HG03378 (cell line): ENCODE data around the gene DAZAP1.
"Not testable (repeated sequence)": the region's sequence is repeated elsewhere in the genome, so short reads cannot be mapped to it uniquely, and the experiment has no call there.

ENCODE experiments used
- ATAC-seq: cut with Tn5 transposase; IDR thresholded peaks from one replicate; pipeline ENCODE4 v1.9.1; 2021; ENCODE audit warnings: mild to moderate bottlenecking, moderate library complexity; ENCODE audit not compliant: unreplicated experiment

The DAZAP1 gene

DNA sequence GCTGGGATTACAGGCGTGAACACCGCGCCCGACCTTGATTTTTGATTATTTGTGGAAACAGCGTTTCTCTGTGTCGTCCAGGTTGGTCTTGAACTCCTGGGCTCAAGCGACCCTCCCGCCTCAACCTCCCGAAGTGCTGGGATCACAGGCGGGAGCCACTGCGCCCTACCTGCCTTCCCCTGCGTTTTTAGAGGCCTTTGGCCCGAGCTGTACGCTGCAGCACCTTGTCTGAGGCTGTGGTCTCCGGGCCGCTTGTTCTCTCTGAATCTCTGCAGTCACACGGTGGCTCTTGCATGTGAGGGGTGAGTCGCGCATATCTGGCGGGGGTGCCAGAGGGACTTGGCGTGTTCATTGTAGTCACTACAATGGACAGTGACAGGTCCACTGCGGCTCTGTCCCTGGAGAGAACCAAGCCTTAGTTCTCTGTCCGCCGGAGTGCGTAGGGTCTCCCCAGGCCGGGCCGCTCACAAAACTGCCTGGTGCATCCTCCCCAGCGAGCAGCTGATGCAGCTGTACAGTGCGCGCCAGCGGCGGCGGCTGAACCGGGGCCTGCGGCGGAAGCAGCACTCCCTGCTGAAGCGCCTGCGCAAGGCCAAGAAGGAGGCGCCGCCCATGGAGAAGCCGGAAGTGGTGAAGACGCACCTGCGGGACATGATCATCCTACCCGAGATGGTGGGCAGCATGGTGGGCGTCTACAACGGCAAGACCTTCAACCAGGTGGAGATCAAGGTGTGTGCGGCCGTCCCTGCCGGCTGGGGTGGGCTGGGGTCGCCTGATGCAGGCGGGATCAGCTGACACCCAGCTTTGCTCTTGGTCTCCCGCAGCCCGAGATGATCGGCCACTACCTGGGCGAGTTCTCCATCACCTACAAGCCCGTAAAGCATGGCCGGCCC lies 32.4 kb downstream of the DAZAP1 start:
- not testable (repeated sequence) for ATAC-seq

DNA sequence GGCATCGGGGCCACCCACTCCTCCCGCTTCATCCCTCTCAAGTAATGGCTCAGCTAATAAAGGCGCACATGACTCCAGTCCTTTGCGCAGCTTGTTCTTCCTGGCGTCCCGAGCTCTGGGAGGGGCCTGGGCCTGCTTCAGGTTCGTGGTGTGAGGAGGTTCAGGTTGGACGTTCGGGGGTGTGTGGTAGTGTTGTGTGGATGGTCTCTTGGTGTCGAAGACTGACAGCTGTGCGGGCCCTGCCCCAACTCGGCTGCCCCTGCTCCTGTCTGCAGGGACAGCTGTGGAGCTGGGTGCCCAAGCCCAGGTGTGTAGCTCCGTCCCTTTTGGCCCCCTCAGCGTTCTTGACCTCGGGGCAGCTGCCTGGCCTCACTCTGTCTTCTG lies 33.0 kb downstream of the DAZAP1 start:
- no peak for ATAC-seq

DNA sequence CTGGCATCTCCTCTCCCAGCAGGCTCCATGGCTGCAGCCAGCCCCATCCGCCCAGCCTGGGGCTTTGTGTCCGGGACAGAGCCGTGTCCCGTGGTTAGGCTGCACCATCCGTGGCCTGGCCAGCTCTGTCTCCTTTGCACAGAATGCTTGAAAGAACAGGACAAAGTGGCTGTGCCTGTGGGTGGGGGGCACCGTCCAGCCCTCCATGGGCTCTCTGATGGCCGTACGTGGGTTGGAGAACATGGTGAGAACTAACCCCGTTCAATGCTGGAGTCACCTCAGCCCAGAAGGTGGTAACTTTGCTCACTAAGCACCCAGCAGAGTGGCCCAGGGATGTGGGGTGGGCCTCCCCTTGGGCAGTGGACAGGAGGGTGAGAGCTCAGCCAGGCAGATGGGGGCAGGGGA lies 33.6 kb downstream of the DAZAP1 start:
- no peak for ATAC-seq

GRCh38 chr19:1441677-1442438 lies 34.5 kb downstream of the DAZAP1 start:
- no peak for ATAC-seq

- ATAC-seq: peak; percentile 50
Measured at GRCh38 chr19:1445185-1445931, 38.0 kb downstream of the DAZAP1 start.

GRCh38 chr19:1445932-1446712 lies 38.7 kb downstream of the DAZAP1 start:
- no peak for ATAC-seq

DNA sequence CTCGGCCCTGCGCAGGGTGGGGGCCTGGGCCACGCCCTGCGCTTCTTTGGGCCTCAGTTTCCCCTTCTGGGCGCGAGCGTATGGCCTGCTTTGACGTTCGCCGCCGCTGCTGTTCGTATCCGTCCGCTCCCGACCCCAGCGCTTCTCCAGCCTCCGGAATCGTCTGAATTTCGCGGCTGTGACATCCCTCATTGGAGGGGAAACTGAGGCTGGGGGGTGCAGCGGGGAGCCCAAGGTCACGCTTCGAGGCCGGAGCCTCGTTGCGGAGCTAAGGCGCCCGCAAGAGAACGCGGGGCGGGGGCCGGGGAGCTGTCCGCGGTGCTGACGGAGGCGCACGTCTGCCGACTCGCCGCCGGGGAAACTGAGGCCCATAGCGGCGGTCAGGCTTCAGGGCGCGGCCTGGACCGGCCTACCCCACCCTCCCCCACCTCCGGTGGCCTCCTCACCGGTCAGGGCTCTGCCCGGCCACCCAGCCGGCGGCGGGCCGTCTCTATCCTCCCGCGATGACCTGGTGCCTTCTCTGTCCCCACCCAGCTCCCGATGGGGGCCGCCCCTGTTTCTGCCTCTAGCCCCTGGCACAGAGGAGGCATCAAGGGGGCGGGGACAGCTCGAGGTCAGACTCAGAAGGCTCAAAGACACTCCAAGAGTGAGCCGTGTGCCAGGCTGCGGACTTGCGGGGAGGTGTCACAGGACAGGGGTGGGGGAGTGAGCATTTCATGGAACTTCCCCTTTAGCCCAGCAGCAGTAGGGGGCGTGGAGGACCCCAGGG lies 39.5 kb downstream of the DAZAP1 start:
- ATAC-seq: no peak

- no peak for ATAC-seq
Measured at GRCh38 chr19:1447504-1447903, 40.1 kb downstream of the DAZAP1 start.

GRCh38 chr19:1447944-1448343 lies 40.6 kb downstream of the DAZAP1 start:
- no peak for ATAC-seq

DNA sequence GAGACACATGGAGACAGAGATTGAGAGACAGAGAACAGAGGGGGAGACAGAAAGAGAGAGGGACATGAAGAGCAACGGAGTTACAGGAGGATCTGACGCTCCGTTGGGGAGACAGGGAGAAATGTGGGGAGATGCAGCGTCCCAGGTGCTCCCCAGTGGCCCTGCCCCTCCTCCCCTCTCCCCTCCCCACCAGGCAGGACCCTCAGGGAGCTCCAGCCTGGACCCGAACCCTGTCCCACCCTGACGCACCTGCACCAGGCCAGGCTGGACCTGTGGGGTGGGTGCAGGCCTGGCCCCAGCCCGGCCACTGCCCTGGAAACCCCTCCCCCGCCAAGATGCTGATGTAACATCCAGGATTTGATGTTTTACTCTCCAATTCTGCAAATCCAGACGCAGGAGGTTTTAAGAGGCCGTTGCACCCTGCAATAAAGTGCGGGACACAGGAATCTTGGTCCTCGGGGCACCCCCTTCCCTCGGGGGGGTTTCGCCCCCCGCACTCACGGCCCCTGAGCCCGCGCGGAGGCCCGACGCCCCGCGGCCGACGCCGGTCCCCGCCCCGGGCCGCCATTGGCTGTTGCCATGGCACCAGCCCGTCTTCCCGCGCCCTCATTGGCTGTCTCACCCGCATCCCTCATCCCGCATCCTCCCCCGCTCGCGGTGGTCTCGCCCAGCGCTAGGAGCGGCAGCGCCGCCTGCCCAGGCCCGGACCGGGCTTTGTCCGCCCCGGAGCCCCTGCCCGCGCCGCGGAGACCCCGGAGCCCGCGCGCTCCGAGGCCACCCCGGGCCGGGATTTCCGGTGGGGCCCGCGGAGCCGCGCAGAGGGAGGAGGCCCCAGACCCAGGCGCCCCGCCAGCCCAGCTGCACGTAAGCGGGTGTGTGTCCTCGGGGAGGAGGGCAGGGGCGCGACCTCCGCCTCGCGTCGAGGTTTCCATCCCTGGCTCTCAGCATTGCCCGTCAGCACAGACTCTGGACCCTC lies 42.4 kb downstream of the DAZAP1 start, which contains the start of gene APC2:
Gene APC2, plus strand, starts transcription at position 655 of the 976 bp plus-strand sequence. CDS start 2,881 bp downstream, outside the sequence.
- ATAC-seq: no peak

DNA sequence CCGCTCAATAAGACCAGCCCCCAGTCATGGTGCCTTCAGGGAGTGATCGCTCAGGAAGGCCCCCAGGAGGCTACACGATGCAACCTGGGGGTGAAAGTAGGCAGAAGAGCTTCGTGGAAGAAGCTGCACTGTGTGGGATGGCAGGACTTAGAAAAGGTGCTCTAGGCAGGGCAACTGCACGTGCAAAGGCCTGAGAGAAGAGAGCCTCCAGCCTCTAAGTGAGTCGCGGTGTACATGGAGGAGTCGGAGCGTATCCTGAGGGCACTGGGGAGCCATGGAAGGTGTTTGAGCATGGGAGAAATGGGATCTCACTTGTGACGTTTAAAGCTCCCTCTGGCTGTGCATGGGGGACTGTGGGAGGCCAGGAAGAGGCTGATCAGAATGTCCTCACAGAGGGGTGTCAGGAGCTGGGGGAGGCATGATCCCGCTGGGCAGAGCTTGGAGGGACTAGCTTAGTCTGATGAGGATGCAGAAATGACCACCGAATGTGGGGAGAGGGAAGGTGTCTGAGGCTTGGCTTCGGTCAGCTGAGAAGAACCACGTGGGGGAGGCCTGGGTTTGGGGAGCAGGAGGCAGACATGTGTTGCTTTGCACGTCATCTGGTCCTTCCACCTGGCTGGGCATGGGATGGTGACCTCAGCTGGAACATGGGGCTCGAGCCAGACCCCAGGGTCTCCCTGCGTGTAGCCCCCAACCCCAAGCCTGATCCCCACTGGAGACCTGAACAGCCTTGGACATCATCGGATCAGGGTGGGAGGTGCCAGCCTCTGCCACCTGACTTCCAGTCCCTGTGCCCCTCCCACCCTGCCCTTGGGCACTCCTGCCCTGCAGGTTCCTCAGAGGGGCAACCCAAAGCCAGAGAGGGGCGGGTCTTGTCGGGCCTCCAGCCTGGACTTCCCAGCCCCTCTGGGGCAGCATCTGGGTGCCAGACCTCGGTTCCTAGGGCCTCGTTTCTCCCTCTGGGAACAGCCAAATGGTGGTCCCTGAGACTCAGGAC lies 43.6 kb downstream of the DAZAP1 start:
- ATAC-seq: no peak

GRCh38 chr19:1451916-1452801 lies 44.8 kb downstream of the DAZAP1 start:
- no peak for ATAC-seq

GRCh38 chr19:1452802-1453524 lies 45.6 kb downstream of the DAZAP1 start:
- ATAC-seq: no peak

DNA sequence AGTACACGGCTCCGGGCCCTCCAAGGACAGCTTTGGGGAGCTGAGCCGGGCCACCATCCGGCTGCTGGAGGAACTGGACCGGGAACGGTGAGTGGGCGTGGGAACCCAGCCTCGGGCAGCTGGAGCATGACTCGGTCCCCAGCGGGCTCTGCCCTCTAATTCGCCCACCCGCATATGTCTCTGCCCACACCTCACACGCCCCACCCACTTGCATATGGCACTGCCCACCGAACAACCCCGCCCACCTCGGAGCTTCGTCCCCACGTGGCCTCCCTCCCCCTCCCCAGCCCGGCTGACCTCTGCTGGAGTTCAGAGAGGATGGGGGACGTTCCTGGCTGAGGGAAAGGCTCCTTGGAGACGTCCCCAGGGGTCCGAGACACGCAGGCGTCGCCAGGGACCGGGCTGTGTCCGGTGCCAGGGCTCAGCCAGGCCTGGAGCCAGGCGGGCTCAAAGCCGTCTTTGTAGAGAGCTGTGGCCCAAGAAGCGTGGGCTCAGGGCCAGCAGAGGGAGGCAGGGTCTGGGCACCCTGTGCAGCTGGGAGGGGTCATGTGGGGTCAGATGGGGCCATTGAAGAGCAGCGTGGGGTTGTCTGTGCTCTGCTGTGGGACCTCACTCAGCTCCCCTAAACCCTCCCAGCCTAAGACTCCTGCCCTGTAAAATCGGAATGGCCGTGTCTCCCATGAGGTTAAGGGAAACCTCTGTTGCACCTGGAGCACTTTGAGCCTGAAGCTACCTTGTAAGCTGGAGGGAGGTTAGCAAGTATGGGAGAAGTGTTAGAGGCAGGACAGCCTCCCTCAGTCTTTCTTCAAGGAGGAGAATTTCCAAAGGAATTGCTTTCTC lies 46.4 kb downstream of the DAZAP1 start:
- no peak for ATAC-seq

- ATAC-seq: no peak
Measured at GRCh38 chr19:1455002-1455335, 47.6 kb downstream of the DAZAP1 start.
